OCI-LY3 (cell line): ENCODE results near the gene PMM2.

Source experiments
- EZH2phosphoT487 ChIP-seq: fragments of 200-600 bp; shearing (Covaris generic); IDR thresholded peaks from 2 replicates; pipeline ENCODE4 v1.6.1; 2018; ENCODE audit warnings: antibody characterized with exemption, mixed run types, low read depth
- TF ChIP-seq, protein P1 (sequence below): fragments of 200-600, 300-600 bp; sonication (generic); IDR thresholded peaks from 2 replicates; pipeline ENCODE4 v1.5.1; 2014; ENCODE audit warnings: antibody characterized with exemption, low read length, low read depth

DNA sequence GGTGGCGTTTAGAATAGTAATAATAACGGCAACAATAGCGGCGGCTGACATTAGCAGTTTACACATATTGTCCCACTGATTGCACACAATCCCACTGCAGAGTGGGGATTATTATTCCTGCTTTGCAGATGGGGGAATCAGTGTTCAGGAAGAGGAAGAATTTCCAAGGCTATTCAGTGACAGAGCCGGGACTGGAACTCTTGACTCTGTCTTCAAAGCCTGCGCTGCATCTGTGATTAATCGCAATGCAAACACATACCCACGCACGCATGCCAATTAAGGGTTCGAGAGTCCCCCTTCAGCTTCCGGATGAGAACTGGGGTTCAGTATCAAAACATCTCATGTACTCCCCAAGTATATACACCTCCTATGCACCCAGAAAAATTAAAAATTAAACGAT, 29.4 kb upstream of the PMM2 start:
- TF ChIP-seq, protein P1, sequence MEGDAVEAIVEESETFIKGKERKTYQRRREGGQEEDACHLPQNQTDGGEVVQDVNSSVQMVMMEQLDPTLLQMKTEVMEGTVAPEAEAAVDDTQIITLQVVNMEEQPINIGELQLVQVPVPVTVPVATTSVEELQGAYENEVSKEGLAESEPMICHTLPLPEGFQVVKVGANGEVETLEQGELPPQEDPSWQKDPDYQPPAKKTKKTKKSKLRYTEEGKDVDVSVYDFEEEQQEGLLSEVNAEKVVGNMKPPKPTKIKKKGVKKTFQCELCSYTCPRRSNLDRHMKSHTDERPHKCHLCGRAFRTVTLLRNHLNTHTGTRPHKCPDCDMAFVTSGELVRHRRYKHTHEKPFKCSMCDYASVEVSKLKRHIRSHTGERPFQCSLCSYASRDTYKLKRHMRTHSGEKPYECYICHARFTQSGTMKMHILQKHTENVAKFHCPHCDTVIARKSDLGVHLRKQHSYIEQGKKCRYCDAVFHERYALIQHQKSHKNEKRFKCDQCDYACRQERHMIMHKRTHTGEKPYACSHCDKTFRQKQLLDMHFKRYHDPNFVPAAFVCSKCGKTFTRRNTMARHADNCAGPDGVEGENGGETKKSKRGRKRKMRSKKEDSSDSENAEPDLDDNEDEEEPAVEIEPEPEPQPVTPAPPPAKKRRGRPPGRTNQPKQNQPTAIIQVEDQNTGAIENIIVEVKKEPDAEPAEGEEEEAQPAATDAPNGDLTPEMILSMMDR: no peak
- TF ChIP-seq EZH2phosphoT487: no peak
